MCF 10A (cell line): ENCODE measurements around the gene METAP1. TPM values are rescaled to one million over a fixed set of nuclear protein-coding genes. Genes with fewer than 3 reads are reported as not detected.

ENCODE experiments used
- BruUV-seq: library from RNA; stranded (reverse); fragments of 400-500 nt; replicated peaks from 2 replicates; lab custom pipeline; 2021; lab: Mats Ljungman, UMichigan
- CTCF ChIA-PET: fragments of 300-600 bp; sonication (Branson Sonifier 250); formaldehyde crosslinking; extraction: SDS; loops from one replicate; lab custom pipeline; 2021; ENCODE audit warnings: antibody characterized with exemption, inconsistent platforms; lab: Yijun Ruan, JAX
- POLR2A ChIA-PET: fragments of 300-600, 350-650 bp; sonication (Branson Sonifier 250); formaldehyde crosslinking; extraction: SDS; loops from one replicate; lab custom pipeline; 2020; ENCODE audit warnings: antibody characterized with exemption, inconsistent platforms; lab: Yijun Ruan, JAX
- DNase-seq: peaks from one replicate; pipeline ENCODE4 v3.0.0-alpha.2; 2018; ENCODE audit not compliant: unreplicated experiment
- H3K27ac Mint-ChIP-seq: one replicate; pipeline ENCODE4 v1.8.0; 2022; ENCODE audit warnings: mild to moderate bottlenecking, low read depth, mixed read lengths; ENCODE audit not compliant: unreplicated experiment
- H3K27me3 Mint-ChIP-seq: one replicate; pipeline ENCODE4 v1.8.0; 2022; ENCODE audit warnings: mixed read lengths; ENCODE audit not compliant: insufficient read depth, unreplicated experiment
- H3K36me3 Mint-ChIP-seq: one replicate; pipeline ENCODE4 v1.8.0; 2022; ENCODE audit warnings: mild to moderate bottlenecking, moderate library complexity, mixed read lengths; ENCODE audit not compliant: insufficient read depth, unreplicated experiment
- H3K4me1 Mint-ChIP-seq: one replicate; pipeline ENCODE4 v1.8.0; 2022; ENCODE audit warnings: mixed read lengths; ENCODE audit not compliant: insufficient read depth, unreplicated experiment
- H3K4me3 Mint-ChIP-seq: one replicate; pipeline ENCODE4 v1.8.0; 2022; ENCODE audit warnings: mild to moderate bottlenecking, moderate library complexity, mixed read lengths; ENCODE audit not compliant: unreplicated experiment
- H3K9me3 Mint-ChIP-seq: one replicate; pipeline ENCODE4 v1.8.0; 2022; ENCODE audit warnings: mixed read lengths; ENCODE audit not compliant: unreplicated experiment
- CTCF ChIP-seq: fragments of 200-600 bp; IDR thresholded peaks from one replicate; pipeline ENCODE4 v1.8.0; 2022; ENCODE audit warnings: antibody characterized with exemption, mild to moderate bottlenecking; ENCODE audit not compliant: unreplicated experiment
- intact Hi-C: fragments of 100-400 bp; cut with micrococcal nuclease; formaldehyde crosslinking; loops from 2 replicates; pipeline ENCODE4 v1.14.1; 2022
- total RNA-seq: library from RNA; stranded (reverse); gene quantifications from 2 replicates; pipeline ENCODE4 v1.2.3, GENCODE V29; 2022

The METAP1 gene
- total RNA-seq, 1 experiment from 2014 or later: 61.4 TPM

DNA sequence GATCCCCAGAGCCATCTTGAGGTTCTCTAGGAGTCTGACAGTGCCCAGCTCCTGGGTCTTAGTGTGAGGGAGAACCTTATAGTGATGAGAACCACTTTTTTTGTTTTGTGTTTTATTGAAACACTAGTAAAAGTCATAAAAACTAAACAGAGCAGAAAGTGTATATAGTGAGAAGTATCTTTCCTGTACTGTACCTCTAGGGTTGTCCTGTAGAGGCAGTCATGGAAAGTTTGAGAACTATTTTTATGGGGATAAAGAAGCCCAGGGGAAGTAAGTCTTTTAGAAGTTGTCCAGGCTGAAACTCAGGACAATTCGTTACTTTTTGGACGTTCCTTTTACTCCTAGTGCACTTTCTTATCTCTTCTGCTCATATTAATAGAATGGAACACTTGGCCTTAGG is 52.2 kb downstream of the METAP1 start:
- Mint-ChIP-seq H3K4me1 (no peaks in the 10 kb centered on the region), H3K9me3 (no peaks in the 10 kb centered on the region), H3K27ac (no peak overlapping the region), H3K27me3 (no peaks in the 10 kb centered on the region), H3K36me3 (peaks cover 61% of the 10 kb centered on the region), H3K4me3 (no peak overlapping the region)
- no peak for TF ChIP-seq CTCF
- no peak for DNase-seq
- ChIA-PET POLR2A (interaction anchor here (1.0 to 1.2 kb wide), 3 partner anchors 8 to 40 kb away, joined by 3 to 4 read pairs (median 3); no protein-coding TSS in a partner anchor), CTCF (interaction anchor here (0.6 to 1.4 kb wide), 6 partner anchors 9 to 789 kb away, joined by 3 to 9 read pairs (median 4); partner anchors contain the start of gene METAP1)
- no TSS peak for BruUV-seq
- intact Hi-C loops: no loop called here

DNA sequence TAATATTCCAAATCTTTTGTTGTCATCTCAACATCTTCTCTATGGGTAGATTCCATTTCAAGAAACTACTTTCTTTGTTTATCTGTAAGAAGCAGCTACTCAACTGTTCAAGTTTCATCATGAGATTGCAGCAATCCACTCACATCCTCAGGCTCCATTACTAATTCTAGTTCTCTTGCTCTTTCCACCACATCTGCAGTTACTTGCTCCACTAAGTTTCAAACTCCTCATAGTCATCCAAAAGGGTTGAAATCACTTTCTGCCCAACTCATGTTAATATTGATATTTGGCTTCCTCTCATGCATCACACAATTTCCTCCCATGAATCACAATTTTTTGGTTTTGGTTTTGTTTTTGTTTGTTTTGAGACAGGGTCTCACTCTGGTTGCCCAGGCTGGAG is 57.4 kb downstream of the METAP1 start:
- Mint-ChIP-seq H3K27ac (no peak overlapping the region), H3K36me3 (peaks cover 63% of the 10 kb centered on the region), H3K27me3 (no peaks in the 10 kb centered on the region), H3K4me3 (no peak overlapping the region), H3K9me3 (no peaks in the 10 kb centered on the region), H3K4me1 (peaks cover 9% of the 10 kb centered on the region)
- BruUV-seq: no TSS peak
- CTCF ChIA-PET: interaction anchor here (0.6 to 8.3 kb wide), 3 partner anchors 57 to 451 kb away, joined by 3 to 155 read pairs (median 5); partner anchors contain the start of gene METAP1
- TF ChIP-seq CTCF: no peak
- DNase-seq: no peak
- POLR2A ChIA-PET: interaction anchor here (1.5 kb wide), 1 partner anchor 56 kb away, joined by 6 read pairs; no protein-coding TSS in a partner anchor
- intact Hi-C loops: loop anchor here (10.0 kb wide), 1 partner anchor 588 kb away; no protein-coding TSS in a partner anchor

DNA sequence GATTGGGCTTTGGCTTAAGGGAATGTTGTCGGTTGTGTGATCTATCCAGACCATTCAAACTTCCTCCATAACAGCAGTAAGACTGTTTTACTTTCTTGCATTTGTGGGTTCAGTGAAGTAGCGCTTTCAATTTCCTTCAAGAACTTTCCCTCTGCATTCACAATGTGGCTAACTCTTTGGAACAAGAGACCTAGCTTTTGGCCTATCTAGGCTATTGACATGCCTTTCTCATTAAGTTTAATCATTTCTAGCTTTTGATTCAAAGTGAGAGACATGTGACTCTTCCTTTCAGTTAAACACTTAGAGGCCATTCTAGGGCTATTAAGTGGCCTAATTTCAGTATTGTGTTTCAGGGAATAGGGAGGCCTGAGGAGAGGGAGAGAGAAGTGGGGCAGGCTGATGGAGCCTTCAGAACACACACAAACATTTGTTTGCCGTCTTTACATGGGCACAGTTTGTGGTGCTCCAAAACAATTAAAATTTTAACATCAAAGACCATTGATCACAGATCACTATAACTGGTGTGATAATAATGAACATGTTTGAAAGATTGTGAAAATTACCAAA is 59.0 kb downstream of the METAP1 start:
- Mint-ChIP-seq H3K9me3 (no peaks in the 10 kb centered on the region), H3K27me3 (no peaks in the 10 kb centered on the region), H3K27ac (no peak overlapping the region), H3K36me3 (peaks cover 59% of the 10 kb centered on the region), H3K4me3 (no peak overlapping the region), H3K4me1 (peaks cover 14% of the 10 kb centered on the region)
- no peak for TF ChIP-seq CTCF
- intact Hi-C loops: loop anchor here (10.0 kb wide), 1 partner anchor 590 kb away; no protein-coding TSS in a partner anchor
- no peak for DNase-seq
- CTCF ChIA-PET: interaction anchor here (0.6 to 8.3 kb wide), 5 partner anchors 25 to 587 kb away, joined by 3 to 155 read pairs (median 13); partner anchors contain the start of gene METAP1
- no TSS peak for BruUV-seq
- POLR2A ChIA-PET: interaction anchor here (1.0 to 3.1 kb wide), 4 partner anchors 34 to 125 kb away, joined by 3 to 22 read pairs (median 6); partner anchors contain the start of genes ADH5, EIF4E and METAP1

GRCh38 chr4:99058228-99058627 is 62.7 kb downstream of the METAP1 start:
- POLR2A ChIA-PET: interaction anchor here (0.7 to 3.6 kb wide), 3 partner anchors 10 to 249 kb away, joined by 3 to 31 read pairs (median 4); partner anchors contain the start of gene METAP1
- CTCF ChIA-PET: interaction anchor here (0.9 to 8.3 kb wide), 2 partner anchors 62 to 118 kb away, joined by 4 to 155 read pairs; partner anchors contain the start of gene METAP1

More at GRCh38 chr4:99058228-99058627, 62.7 kb downstream of the METAP1 start:
- Mint-ChIP-seq H3K4me1 (peaks cover 28% of the 10 kb centered on the region), H3K4me3 (no peak overlapping the region), H3K27ac (no peak overlapping the region), H3K36me3 (peaks cover 54% of the 10 kb centered on the region), H3K27me3 (no peaks in the 10 kb centered on the region), H3K9me3 (no peaks in the 10 kb centered on the region)
- no peak for TF ChIP-seq CTCF
- no TSS peak for BruUV-seq
- intact Hi-C loops: loop anchor here (5.0 to 10.0 kb wide), 2 partner anchors 131 to 593 kb away; partner anchors contain the start of gene EIF4E
- no peak for DNase-seq
